GM18511 (cell line): ENCODE data around the gene SDF4.

Experiments
- ATAC-seq: cut with Tn5 transposase; IDR thresholded peaks from one replicate; pipeline ENCODE4 v1.9.1; 2021; ENCODE audit warnings: mild to moderate bottlenecking, moderate library complexity; ENCODE audit not compliant: unreplicated experiment

The SDF4 gene

GRCh38 chr1:1242461-1243265, 10.9 kb upstream of the SDF4 start:
- ATAC-seq, result no peak

- ATAC-seq, result no peak
Observed at GRCh38 chr1:1241588-1242219, 9.9 kb upstream of the SDF4 start.

GRCh38 chr1:1240822-1241587, 9.2 kb upstream of the SDF4 start:
- no peak for ATAC-seq

- ATAC-seq, result no peak
Observed at GRCh38 chr1:1240348-1240732, 8.5 kb upstream of the SDF4 start.

- ATAC-seq, result no peak
Observed at GRCh38 chr1:1239614-1240347, 8.0 kb upstream of the SDF4 start.

- no peak for ATAC-seq
Observed at GRCh38 chr1:1239227-1239613, 7.4 kb upstream of the SDF4 start.

DNA sequence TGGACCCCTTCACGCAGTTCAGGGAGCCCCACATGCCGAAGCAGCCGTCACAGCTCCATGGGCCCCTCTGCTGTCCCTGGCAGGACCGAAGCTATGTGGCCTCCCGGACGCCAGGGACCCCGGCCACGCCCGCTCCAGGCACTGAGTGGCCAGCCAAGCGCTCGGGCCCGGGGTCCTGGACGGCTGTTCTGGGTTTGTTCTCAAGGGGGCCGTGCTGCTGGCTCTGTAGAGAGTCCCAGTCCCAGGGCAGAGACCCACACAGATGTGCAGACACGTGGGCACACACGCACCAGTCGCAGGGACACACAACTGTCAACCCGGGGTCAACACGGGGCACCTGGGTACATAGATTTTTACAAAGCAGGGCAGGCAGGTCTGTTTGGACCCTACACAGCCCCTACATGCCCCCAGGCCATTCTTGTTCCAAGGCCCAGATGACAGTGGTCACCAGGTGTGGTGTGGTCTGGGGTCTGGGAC, 6.9 kb upstream of the SDF4 start:
- no peak for ATAC-seq

DNA sequence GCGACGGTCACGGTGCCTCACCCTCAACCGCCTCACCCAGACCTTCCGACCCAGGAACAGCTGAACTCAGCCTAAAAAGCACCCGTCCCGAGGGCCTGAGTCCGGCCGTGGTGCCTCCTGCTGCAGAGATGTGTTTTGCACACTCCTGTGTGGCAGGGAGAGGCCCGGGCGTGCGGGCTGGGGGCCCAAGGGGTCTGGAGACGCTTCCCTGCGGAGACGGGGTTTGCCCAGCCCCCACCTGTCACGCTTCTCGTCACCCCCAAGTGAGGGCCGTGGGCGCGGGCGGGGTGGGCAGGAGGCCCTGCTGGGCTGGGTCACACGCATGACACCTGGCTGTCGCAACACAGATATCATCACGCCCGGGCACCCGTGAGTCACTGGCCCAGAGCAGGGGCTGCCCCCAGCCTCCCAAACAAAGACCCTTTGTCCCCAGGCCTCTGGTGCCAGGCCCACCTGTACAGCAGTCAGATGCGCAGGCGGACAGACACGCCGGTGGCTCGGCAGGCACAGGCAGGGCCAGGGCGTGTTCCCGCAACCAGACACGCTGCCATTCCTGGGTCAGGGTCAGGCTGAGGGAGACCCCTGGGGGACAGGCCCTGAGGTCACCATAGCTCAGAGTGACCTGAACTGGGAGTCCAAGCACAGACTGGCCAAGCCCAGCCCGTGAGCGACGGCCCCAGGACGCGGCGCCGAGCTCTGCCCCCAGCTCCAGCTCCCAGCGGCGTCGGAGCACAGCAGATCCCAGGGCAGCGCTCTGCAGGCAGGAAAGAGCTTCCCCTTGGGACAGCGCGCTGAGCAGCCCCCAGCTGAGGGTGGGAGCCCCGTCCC, 6.3 kb upstream of the SDF4 start:
- no peak for ATAC-seq

- ATAC-seq, result no peak
Observed at GRCh38 chr1:1236945-1237873, 5.4 kb upstream of the SDF4 start.

DNA sequence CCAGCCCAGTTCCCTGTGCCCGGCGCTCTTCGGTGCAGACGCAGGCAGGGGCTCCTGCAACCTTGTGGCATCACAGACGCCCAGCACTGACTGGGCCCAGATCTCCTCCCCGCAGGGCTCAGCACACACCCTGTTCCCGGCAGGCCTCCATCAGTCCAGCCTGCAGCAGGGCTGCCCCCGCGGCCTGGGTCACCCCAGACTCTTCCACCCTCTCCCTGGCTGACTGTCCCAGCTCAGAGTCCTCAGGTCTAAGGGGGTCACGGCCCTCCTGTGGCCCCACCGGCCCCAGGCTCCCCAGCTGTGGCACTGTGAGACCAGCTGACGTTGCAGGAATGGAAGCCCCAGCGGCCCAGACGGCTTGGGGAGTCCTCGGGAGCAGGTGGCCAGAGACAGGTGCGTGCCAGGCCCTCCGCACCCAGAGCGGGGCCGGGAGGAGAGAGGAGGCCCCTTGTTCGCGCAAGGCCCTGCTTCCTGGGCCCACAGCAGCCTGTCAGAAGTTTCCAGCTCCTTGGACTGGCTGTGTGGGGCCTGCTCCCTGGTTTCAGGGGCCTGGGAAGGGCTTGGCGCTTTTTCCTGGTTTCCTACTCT, 4.5 kb upstream of the SDF4 start:
- ATAC-seq, result no peak

GRCh38 chr1:1235016-1235744, 3.4 kb upstream of the SDF4 start:
- no peak for ATAC-seq

GRCh38 chr1:1234180-1234808, 2.5 kb upstream of the SDF4 start:
- no peak for ATAC-seq

GRCh38 chr1:1233567-1233892, 1.7 kb upstream of the SDF4 start:
- no peak for ATAC-seq

GRCh38 chr1:1232796-1233566, 1.2 kb upstream of the SDF4 start:
- ATAC-seq, result no peak

DNA sequence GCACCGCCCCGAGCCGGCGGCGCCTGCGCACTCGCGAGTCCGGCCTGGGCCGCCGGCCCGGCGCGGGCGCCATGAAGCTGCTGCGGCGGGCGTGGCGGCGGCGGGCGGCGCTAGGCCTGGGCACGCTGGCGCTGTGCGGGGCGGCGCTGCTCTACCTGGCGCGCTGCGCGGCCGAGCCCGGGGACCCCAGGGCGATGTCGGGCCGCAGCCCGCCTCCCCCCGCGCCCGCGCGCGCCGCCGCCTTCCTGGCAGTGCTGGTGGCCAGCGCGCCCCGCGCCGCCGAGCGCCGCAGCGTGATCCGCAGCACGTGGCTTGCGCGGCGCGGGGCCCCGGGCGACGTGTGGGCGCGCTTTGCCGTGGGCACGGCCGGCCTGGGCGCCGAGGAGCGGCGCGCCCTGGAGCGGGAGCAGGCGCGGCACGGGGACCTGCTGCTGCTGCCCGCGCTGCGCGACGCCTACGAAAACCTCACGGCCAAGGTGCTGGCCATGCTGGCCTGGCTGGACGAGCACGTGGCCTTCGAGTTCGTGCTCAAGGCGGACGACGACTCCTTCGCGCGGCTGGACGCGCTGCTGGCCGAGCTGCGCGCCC, 501 bp upstream of the SDF4 start, which contains the start of gene B3GALT6:
B3GALT6 (plus strand) TSS at position 30 of the 588 bp plus-strand sequence; CDS start at position 72, 42 bp downstream.
- ATAC-seq, result no peak

- no peak for ATAC-seq
Observed at GRCh38 chr1:1230656-1231399, 973 bp downstream of the SDF4 start.
